HG02885 (cell line): Measurements from ENCODE around the gene KBTBD4.

Experiments used
- ATAC-seq: cut with Tn5 transposase; IDR thresholded peaks from one replicate; pipeline ENCODE4 v1.9.1; 2021; ENCODE audit warnings: mild to moderate bottlenecking; ENCODE audit not compliant: unreplicated experiment, poor library complexity

The KBTBD4 gene

GRCh38 chr11:47591764-47592163, 13.0 kb upstream of the KBTBD4 start:
- no peak for ATAC-seq

DNA sequence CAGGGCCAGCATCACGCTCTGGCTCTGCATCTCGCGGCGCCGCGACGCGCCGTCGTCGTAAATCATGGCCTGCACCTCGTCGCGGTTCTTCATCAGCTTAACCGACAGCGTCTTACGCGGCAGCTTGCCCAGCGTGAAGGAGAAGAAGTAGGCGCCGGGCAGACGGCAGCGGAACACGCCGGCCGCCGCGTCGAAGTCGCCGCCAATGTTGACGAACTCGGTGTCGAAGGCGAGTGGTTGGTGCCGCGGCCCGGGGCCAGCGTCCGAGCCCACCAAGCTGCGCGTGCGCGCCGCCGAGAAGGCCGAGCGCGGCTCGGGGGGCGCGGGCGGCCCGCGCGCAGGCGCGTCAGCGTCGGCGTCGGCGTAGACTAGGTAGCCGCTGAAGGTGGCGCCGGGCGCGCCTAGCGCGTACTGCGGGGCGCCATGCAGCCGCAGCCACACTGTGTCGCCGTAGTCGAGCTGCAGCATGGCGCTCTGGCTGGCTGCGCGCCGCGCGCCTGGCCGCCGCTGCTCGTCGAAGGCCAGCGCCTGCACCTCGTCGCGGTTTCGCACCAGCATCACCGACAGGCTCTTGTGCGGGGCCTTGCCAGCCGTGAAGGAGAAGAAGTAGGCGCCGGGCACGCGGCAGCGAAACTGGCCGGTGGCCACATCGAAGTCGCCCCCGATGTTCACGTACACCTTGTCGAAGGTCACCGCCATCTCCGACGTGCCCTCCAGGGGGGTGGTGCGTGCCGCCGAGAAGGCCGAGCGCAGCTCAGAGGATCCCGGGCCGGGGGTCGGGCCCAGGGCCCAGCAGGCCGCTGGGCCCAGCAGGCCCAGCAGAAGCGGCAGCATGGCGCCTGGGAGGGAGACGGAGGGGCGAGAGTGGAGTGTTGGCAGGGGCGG, 11.4 kb upstream of the KBTBD4 start:
- ATAC-seq = no peak

DNA sequence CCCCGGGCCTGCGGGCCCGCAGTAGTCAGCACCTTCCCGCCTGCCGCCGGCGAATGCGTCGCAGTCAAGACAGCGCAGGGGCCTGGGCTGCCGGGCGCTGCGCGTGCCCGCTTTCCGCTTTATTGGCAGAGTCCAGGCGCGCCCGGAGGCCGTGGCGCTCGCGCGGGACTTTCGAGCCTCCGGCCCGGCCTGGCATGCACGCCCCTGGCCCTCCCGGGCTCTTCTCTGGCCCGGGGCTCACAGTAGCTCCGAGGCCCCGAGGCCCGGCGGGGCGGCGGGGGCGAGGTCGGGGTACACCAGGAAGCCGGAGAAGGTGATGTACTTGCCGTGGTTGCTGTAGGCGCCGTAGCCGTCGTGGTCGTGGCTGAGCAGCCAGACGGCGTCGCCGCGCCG, 10.8 kb upstream of the KBTBD4 start:
- ATAC-seq = no peak

DNA sequence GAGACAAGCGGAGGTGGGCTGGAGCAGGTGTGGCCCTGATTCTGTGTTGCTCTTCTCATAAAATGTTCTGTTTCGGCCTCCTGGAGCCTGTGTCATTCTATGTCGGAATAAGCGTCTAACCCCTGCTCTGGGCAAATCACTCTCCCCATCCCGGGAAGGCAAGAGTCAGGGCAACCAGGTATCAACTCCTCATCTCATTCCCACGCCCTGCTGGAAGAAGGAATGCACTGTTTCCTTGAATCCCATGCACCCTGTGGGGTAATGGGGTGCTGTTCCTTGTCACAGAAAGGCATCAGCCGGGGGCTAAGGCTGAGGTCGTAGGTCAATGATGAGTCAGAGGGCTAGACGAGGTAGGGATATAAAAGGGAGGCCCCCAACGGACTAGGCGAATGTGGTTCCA, 10.3 kb upstream of the KBTBD4 start:
- ATAC-seq = no peak

DNA sequence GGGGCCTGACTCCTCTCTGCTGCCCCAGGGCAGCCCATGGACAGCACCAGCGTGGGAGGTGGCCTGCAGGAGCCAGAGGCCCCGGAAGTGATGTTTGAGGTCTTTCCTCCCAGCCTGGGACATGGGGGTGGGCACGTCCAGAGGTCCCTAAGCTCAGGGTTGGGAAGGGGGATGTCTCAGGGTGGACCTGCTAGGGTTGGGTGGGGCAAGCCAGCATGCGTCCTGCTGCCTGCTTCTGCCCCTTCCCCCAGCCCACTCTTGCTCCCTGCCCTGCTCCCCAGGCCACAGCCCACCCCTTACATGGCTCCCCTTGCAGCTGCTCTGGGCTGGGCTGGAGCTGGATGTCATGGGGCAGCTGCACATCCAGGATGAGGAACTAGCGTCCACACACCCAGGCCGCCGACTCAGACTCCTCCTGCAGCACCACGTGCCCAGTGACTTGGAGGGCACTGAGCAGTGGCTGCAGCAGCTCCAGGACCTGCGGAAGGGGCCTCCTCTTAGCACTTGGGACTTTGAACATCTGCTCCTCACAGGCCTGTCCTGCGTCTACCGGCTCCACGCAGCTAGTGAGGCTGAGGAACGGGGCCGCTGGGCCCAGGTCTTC, 9.1 kb upstream of the KBTBD4 start:
- ATAC-seq = no peak

GRCh38 chr11:47587039-47587716, 8.4 kb upstream of the KBTBD4 start:
- ATAC-seq = no peak

- no peak for ATAC-seq
Measured at GRCh38 chr11:47586098-47586855, 7.5 kb upstream of the KBTBD4 start, which contains the start of gene FAM180B. FAM180B (plus strand) TSS chr11:47586678; CDS start chr11:47586769, 91 bp downstream.

- ATAC-seq = no peak
Measured at GRCh38 chr11:47583844-47584243, 5.1 kb upstream of the KBTBD4 start.

DNA sequence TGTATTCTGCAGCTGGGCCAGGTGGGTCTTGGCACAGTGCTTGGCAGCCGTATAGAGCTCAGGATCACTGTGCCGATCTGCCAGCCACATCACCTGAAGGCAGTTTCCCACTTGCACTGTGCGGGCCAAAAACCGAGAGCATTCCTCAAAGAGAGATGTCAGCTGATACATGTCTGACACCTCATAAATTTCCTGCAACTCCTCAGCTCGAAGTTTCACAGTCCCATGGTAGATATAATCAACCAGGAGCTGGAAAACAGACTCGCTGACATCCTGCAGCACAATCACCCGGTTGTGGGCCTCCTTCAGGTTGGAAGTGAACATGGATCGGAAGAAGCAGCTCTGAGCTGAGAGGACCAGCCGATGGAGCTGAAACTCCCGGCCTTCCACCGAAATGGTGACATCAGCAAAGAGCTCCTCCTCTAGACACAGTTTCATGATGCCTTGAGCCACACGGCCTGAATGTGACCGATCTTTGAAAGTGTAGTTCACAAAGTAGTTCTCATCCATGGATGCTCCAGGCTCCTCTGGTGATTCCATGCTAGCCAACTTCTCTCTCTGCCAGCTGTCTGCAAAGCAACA, 1.2 kb downstream of the KBTBD4 start:
- ATAC-seq = no peak

DNA sequence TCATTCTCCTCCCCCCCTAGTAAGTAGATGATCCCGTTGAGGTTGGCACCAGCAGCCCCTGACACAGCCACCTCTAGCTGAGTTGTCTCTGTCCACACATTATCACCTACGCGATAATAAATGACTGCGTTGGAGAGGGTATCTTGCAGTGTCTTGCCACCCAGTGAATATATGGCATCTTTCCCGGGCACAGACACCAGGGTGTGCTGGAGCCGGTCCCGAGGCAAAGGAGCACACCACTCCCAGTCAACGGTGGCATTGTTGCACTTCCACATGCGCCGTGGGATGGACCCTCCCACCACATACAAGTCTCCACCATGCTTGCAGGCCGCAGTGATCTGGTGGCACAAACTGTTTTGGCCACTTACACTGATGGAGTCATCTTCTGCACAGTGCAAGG, 5.4 kb downstream of the KBTBD4 start:
- ATAC-seq = no peak

- ATAC-seq = no peak
Measured at GRCh38 chr11:47572715-47573255, 6.0 kb downstream of the KBTBD4 start.

GRCh38 chr11:47571895-47572294, 6.9 kb downstream of the KBTBD4 start:
- no peak for ATAC-seq

- no peak for ATAC-seq
Measured at GRCh38 chr11:47571357-47571729, 7.4 kb downstream of the KBTBD4 start.

- no peak for ATAC-seq
Measured at GRCh38 chr11:47570651-47571356, 8.0 kb downstream of the KBTBD4 start.

GRCh38 chr11:47569646-47570045, 9.1 kb downstream of the KBTBD4 start:
- no peak for ATAC-seq

- ATAC-seq = peak; percentile 9
Measured at GRCh38 chr11:47566149-47566698, 12.5 kb downstream of the KBTBD4 start.

- peak; percentile 90 for ATAC-seq
Measured at GRCh38 chr11:47565340-47566148, 13.2 kb downstream of the KBTBD4 start, which contains the start of gene PTPMT1. PTPMT1 (plus strand) TSS chr11:47565599; CDS start chr11:47565623, 24 bp downstream.

DNA sequence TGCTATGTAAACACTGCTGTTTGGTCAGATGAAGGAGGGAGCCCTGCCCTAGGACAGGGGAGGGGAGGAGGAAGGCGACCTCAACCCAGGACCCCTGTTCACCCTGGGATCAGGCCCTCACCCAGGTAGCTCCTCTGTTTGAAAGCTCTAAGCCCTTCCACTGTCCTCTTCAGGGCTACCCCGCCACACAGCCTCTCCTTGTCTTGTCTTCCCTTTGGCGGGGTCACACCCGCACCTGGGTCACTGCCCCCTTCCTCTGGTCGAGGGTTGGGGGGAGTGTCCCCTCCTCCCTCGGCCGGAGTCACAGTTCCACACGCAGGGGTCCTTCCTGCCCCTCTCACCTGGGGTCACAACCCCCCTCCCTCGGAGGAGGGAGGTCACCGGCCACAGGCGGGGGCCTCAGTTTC, 13.8 kb downstream of the KBTBD4 start:
- ATAC-seq = no peak
